HepG2 (cell line): Measurements from ENCODE around the gene ADAMTS17. TPM values are rescaled to one million over a fixed set of nuclear protein-coding genes. Genes with fewer than 3 reads are reported as not detected.

Experiments used
- EHMT2 ChIP-seq: fragments of 200-600 bp; sonication (generic); IDR thresholded peaks from 2 replicates; pipeline ENCODE4 v1.7.0; 2017; ENCODE audit warnings: antibody characterized with exemption, low read depth, low read length, borderline replicate concordance
- ETV6 ChIP-seq: sonication (generic); formaldehyde crosslinking; conservative IDR thresholded peaks from 2 replicates; pipeline ENCODE4 v1.4.0; 2020; ENCODE audit warnings: missing genetic modification reagents
- PHF8 ChIP-seq: sonication (generic); formaldehyde crosslinking; IDR thresholded peaks from 2 replicates; pipeline ENCODE4 v1.5.0; 2020; ENCODE audit warnings: missing genetic modification reagents
- RCOR2 ChIP-seq: IDR thresholded peaks from 2 replicates; pipeline ENCODE4 v1.6.1; 2016; ENCODE audit warnings: missing biosample characterization, missing genetic modification reagents
- ZEB1 ChIP-seq: IDR thresholded peaks from 2 replicates; pipeline ENCODE4 v1.6.1; 2012; ENCODE audit warnings: mild to moderate bottlenecking, low read depth, inconsistent platforms; ENCODE audit not compliant: insufficient replicate concordance
- ZNF251 ChIP-seq: sonication (generic); formaldehyde crosslinking; IDR thresholded peaks from 2 replicates; pipeline ENCODE4 v1.9.0; 2021; ENCODE audit warnings: mild to moderate bottlenecking, missing genetic modification reagents
- ZNF260 ChIP-seq: sonication (generic); formaldehyde crosslinking; IDR thresholded peaks from 2 replicates; pipeline ENCODE4 v1.4.0; 2020; ENCODE audit warnings: missing genetic modification reagents, low read depth, mild to moderate bottlenecking, borderline replicate concordance
- ZNF850 ChIP-seq: sonication (generic); formaldehyde crosslinking; conservative IDR thresholded peaks from 2 replicates; pipeline ENCODE4 v1.9.0; 2021; ENCODE audit warnings: mild to moderate bottlenecking, missing genetic modification reagents
- polyA plus RNA-seq, 8 experiments: library from polyadenylated mRNA; depleted of rRNA in 3 of 8; stranded (reverse) in 7 of 8; unstranded in 1 of 8; fragments of >200 nt; fragmentation: Illumina TruSeq in 4 of 8; extraction: Trizol in 4 of 8; gene quantifications; 2 replicates each; pipeline versions ENCODE4 v1.2.1 to v1.2.3, GENCODE V29; 2011 to 2016; ENCODE audit warnings: low read depth in 4 of 8, missing spikeins in 1 of 8, mixed read lengths in 1 of 8; ENCODE audit not compliant: insufficient read depth in 1 of 8
- total RNA-seq, 5 experiments: library from RNA; depleted of rRNA; stranded (reverse); fragments of >200 nt; fragmentation: Illumina TruSeq; extraction: Trizol; gene quantifications; 2 replicates each; pipeline ENCODE4 v1.2.3, GENCODE V29; 2016; ENCODE audit warnings: low read depth in 1 of 5
- TF ChIP-seq, protein P1 (sequence below): sonication (generic); formaldehyde crosslinking; IDR thresholded peaks from 2 replicates; pipeline ENCODE4 v1.4.0; 2020; ENCODE audit warnings: missing genetic modification reagents, borderline replicate concordance

The ADAMTS17 gene
- total and polyA plus RNA-seq, 2 of the 13 experiments (the other 11 are each of a cell fraction or from before 2014, with no cell fraction given) = 0.02 to 0.04 TPM

GRCh38 chr15:100278596-100279380 lies 63.0 kb downstream of the ADAMTS17 start (continued):
- TF ChIP-seq, protein P1, sequence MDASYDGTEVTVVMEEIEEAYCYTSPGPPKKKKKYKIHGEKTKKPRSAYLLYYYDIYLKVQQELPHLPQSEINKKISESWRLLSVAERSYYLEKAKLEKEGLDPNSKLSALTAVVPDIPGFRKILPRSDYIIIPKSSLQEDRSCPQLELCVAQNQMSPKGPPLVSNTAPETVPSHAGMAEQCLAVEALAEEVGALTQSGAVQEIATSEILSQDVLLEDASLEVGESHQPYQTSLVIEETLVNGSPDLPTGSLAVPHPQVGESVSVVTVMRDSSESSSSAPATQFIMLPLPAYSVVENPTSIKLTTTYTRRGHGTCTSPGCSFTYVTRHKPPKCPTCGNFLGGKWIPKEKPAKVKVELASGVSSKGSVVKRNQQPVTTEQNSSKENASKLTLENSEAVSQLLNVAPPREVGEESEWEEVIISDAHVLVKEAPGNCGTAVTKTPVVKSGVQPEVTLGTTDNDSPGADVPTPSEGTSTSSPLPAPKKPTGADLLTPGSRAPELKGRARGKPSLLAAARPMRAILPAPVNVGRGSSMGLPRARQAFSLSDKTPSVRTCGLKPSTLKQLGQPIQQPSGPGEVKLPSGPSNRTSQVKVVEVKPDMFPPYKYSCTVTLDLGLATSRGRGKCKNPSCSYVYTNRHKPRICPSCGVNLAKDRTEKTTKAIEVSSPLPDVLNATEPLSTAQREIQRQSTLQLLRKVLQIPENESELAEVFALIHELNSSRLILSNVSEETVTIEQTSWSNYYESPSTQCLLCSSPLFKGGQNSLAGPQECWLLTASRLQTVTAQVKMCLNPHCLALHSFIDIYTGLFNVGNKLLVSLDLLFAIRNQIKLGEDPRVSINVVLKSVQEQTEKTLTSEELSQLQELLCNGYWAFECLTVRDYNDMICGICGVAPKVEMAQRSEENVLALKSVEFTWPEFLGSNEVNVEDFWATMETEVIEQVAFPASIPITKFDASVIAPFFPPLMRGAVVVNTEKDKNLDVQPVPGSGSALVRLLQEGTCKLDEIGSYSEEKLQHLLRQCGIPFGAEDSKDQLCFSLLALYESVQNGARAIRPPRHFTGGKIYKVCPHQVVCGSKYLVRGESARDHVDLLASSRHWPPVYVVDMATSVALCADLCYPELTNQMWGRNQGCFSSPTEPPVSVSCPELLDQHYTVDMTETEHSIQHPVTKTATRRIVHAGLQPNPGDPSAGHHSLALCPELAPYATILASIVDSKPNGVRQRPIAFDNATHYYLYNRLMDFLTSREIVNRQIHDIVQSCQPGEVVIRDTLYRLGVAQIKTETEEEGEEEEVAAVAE (CRISPR knock-in tag) = no peak
- TF ChIP-seq PHF8 (no peak), ZNF251 (CRISPR knock-in tag) (no peak), ZNF260 (CRISPR knock-in tag) (no peak), ZNF850 (CRISPR knock-in tag) (no peak), RCOR2 (CRISPR knock-in tag) (no peak), ZEB1 (no peak), ETV6 (CRISPR knock-in tag) (no peak), EHMT2 (no peak)
